HG03469 (cell line): Measurements from ENCODE around the gene SLC12A7.
"Not testable (repeated sequence)": the region's sequence is repeated elsewhere in the genome, so short reads cannot be mapped to it uniquely, and the experiment has no call there.

Source experiments
- ATAC-seq: cut with Tn5 transposase; IDR thresholded peaks from one replicate; pipeline ENCODE4 v1.9.1; 2021; ENCODE audit warnings: mild to moderate bottlenecking, moderate library complexity, moderate number of reproducible peaks; ENCODE audit not compliant: unreplicated experiment

The SLC12A7 gene

DNA sequence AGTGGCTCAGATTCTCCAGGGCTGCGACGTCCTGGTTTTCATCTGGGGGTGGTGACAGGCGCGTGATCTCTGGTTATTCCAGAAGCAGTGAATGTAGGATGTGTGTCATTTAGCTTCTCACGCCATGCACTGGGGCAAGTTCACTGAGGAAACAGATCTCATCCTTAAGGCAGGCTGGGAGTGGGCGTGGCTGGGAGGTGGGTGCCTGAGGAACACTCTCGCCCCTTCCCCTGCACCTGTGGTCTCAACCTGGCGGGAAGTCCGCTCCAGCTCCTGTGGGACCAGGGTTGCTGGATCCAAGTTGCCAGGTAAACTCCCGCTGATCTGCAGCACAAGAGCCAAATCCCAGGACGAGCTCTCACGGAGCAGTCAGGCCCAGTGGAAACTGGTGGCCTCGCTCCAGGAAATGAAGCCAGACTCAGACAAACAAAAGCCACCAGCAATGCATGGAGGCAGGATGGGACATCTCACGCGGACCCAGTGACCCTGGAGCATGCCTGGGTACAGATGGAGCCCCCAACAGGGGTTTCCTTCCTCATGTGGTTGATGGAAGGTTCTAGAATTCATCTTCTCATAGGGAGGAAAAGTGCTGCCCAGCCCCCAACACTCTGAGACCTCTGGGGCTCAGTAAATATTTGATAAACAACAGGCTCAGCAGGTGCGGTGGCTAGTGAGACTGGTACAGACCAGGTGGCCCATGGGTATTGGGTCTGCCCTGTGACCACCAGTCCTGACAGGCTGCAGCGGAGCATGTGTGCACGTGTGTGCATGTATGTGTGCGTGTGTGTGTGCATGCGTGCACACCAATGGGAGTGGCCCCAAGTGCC is 16.3 kb upstream of the SLC12A7 start:
- ATAC-seq = no peak

DNA sequence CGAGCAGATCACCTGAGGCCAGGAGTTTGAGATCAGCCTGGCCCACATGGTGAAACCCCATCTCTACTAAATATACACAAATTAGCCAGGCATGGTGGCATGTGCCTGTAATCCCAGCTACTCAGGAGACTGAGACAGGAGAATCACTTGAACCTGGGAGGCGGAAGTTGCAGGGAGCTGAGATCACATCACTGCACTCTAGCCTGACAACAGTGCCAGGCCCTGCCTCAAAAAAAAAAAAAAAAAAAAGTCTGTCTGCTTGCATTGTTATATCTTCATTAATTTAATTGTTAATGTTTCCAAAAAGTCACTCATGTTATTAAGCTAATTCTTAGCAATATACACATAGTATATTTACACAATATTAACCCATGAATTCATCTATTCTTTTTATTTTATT is 13.8 kb upstream of the SLC12A7 start:
- not testable (repeated sequence) for ATAC-seq

DNA sequence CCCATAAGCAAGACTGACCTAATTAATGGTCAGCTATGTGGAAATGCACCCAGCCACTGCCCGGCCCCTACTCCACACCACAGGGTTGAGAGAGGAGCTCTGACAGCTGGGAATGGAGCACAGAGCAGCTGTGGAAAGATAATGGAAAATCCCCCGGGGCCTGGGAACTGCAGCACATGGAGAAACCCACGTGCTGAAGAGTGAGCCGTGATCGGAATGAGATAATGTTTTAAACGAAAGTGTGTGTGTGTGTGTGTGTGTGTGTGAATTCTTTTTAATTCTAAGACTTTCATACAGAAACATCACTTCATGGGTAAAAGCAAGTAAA is 13.1 kb upstream of the SLC12A7 start:
- no peak for ATAC-seq

DNA sequence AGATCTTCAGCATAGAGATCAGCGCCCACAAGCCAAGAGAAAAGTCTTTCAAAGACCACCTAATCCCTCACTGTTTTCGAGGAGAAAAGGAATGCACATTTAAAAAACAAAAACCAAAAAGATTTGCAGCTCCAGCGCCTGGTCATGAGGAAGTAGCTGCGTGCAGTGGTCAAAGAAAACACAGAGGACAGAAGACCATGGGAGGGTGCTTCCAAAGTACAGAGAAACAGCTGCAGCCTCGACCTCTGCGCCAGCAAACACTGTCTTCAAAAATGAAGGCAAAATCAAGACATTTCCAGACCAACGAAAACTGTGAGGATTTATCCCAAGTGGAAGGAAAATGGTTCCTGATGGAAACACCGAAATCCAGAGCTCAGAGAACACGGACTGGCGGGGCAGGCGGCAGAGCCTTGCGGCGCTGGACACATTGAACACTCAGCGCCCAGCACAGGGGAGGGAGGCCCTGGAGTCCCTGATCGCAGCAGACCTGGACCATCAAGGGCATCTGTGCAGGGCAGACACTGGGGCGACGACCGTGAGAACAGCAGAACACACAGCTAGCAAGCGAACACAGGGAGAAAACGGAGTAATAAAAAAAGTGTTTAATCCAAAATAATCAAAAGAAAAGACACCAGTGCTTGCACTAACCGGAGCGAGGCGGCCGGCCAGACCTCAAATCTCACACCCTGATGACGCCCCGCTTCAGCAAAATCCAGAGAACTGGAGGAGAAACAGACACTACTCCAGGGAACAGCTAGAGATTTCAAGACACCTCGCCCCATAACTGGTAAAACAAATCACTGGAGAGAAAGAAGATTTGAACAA is 12.6 kb upstream of the SLC12A7 start:
- ATAC-seq = no peak

DNA sequence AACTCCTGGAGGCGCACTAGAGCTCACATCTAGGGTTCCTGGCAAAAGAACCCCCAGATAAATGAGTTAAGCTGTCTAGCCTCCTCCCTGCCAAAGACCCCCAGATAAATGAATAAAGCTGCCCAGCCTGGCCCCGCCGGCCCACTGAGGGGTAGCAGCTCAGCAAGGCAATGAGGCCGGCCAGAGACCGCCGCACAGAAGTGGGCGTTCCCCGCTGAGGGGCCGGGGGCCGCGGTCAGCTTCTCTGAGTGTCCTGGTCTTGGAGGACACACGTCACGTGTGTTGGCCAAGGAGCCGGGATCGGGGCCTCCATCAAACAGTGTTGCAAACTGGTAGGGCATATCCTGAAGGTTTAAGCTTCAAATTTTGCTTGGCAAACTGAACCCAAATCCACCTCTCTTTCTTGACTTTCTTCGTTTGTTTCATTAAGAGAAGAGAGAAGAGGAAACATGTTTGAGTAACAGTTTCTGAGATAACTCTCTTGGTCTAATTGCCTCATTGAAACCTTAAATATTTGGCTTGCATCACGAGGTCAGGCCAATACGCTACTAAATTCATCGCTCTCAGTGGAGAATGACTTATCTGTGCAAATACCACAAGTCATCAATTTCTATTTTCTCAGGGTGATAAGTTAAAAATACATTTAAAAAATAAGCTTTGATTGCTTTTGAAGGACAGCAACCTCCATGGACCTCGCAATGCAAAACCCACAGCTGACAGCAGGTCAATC is 11.7 kb upstream of the SLC12A7 start:
- ATAC-seq = no peak

DNA sequence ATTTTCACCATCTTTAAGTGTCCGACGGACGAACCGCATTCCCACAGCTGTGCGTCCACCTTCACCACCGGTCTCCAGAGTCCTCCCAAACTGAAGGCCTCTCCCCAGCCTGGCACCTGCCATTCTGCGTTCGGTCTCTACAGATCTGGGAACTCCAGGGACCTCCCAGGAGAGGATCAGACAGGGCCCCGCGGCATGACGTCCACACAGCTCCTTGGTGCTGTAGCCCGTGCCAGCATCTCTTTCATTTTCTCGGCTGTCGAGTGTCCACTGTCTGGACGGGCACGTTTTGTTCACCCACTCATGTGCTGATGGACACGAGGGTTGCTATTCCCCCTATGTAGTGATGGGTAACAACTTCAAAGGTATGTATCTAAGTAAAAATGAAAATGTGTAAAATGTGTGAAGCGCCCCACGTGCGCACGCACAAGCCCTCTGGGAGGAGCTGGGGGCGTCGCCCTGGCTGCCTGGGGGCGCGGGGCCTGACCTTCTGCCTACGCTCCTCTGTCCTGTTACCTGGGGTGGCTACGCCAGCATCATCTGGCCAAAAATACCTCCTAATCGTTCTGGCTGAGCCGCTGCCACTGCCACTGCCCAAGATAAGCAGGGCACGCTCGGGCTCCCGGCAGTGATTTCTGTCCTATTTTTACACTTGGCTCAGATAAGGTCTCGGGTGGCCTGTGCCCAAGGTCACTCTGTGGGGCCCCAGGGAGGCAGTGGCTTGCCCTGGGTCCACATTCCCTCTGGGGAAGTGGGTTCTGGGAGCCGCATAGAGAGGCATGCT is 10.8 kb upstream of the SLC12A7 start:
- no peak for ATAC-seq

DNA sequence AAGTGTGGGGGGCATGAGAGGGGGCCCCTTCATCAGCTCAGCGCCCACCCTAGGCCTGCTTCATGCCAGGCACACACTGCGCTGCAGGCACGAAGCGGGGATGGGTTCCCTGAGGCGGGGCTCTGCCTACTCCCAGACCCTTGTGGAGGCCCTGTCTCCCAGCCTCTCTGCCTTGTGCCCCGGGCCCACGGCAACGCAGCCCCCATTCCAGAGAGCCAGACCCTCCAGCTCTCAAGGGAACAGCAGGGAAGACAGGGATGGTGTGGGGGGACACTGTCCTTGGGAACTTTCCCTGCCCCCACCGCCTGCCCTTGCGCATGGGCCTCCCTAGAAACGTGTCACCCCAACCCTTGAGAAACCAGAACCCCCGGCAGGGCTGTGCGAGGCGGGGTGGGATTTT is 10.0 kb upstream of the SLC12A7 start:
- ATAC-seq = no peak

DNA sequence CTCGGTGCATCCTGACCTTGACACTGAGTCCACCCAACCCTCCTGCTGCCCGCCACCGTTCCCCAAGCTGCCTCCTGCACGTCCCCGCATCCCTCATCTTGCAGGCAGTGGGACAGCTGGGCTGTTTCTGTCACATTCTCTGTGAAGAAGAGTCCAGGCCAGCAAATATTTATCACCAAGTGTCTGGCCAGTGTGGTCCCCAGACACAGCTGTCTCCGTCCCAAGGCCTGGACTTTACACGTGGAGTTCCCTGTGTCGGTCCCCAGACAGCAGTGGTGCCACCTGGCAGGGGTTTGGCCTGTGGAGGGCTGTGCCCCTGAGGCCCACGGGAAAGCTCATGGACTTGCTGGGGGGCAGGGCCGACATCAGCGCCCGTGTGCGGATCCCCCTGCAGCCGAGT is 9.2 kb upstream of the SLC12A7 start:
- no peak for ATAC-seq

DNA sequence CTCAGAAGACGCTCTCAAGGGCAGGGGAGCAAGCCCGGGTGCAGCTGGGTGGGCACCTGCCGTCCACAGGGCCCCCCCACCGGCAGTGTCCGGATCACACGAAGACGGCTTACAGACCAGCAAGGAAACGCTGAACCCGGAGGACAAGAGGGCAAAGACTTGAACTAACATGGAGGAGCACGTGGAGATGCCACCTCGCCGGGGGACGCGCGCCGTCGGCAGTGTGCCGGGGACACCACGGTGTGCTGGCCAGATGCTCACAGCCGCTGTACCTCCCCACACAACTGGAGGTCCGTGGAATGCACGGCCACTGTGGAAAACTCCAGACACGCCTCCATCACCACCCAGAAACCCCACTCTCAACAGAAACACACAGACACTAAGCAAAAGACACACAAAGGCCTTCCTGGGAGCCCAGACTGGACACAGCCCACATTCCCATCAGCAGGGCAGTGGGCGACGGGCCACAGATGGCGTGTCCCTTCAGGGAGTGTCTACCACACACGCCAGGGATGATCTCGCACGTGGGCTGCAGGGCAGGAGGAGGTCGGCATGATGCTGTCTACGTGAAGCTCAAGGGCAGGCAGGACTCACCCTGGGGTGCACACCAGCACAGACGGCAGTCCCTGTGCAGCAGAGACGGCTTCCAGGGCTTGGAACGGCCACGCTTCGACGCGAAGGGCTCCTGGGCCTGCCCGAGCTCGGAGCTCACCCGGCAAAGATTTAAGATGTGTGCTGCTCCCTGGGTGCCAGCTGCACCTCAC is 8.6 kb upstream of the SLC12A7 start:
- ATAC-seq = no peak

DNA sequence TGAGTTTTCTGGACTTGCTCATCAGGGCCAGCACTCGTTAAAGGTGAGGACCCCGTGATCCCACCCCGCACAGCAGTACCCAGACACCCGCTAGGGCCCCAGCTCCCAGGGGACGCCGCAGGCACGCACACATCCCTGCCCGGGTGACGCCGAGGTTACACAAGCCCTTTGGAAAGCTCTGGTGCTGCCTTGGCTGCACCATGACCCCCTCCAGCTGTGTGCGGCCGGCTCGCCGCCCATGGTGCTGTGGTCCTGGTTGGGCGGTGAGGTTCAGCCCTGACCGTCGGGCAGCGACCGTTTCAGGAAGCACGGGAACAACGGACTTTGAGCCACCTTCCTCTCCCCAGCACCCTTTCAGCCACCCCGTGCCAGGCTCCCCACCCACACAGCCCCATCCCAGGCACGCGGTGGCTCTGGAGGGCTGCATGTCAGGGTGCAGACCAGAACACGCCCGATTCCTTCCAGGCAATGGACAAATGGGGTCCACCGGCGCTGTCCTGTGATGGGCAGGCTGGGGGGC is 7.5 kb upstream of the SLC12A7 start:
- ATAC-seq = no peak

DNA sequence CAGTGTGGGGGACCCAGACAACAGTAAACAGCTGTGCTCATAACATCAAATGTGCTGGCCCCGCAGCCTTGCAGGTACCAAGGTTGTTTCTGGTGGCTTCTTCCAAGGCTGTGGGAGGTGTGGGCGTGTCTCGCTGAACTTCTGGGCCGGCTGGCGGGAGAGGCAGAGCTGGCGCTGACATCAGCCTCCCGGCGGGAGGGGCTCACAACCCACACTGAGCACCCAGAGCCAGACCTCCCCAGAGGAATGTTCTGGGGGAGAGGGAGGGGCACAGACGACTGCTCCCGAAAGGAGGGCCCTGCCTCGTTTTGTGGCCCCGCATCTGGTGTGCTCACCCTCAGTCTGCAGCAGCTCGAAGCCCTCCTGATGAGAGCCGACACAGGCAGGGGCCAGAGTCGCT is 6.9 kb upstream of the SLC12A7 start:
- no peak for ATAC-seq

DNA sequence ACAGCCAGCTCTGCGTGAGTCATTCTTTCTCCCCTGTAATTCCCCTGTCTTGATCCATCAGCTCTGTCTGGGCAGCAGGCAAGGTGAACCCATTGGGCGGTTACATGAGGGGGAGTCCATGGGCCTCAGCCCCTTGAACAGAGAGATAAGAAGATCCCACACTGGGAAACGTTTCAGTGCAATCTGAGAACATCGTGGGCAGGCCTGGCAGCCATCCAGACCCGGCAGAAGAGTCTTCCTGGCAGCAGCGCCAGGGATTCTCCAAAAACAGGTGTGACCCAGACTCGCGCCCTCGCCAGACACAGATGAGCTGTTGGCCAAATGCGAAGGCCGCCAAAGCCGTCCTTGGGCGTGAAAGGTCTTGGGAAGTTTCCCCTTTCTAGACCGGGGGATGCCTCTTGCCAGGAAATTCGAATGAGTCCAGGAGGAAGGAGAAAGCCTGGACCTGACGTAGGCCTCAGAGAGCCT is 6.4 kb upstream of the SLC12A7 start:
- no peak for ATAC-seq

DNA sequence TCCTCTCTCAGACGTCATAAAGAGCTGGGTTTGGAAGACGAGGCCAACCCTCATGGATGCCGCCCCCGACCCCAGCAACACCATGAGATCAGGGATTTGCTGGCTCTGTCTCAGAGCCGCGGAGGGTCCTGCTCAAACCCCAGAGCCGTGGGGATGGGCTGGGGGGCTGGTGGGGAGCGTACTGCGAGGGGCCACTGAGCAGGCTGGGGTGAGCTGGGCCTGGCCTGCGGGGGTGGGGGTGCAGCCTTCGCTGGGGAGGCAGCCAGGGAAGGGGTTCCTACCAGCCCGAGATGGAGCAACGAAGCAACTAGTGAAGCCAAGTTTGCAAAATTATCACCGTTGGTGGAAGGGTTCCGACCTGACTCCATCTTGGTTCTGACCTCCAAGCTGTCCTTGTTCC is 5.1 kb upstream of the SLC12A7 start:
- ATAC-seq = no peak

DNA sequence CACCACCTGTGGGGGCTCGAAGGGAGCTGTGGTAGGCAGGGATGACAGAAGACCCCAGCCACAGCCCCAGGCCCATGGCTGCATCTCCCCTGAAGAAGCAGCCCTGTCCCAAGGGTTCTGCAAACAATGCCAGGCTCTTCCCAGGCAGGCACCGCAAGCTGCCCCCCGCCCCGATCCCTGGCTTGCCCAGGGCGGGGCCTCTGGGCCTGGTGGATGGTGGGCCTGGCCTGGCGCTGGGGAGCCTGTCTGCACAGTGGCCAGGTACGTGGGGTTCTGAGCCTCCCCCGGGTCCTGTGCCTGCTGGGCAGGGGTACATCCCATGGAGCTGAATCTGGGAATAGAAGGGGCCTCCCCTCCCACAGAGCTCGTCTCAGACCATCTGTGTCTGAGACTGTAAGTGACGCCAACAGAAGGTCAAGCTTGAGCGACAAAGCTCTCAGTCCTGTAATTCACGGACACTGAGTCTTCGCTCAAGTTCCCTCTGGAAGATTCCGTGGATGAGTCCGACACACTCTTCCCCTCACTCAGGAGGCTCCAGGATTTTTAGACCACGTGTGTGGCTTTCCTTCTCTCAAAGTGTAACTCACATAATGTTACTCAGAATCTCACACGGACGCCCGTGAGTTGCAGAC is 4.4 kb upstream of the SLC12A7 start:
- ATAC-seq = no peak

DNA sequence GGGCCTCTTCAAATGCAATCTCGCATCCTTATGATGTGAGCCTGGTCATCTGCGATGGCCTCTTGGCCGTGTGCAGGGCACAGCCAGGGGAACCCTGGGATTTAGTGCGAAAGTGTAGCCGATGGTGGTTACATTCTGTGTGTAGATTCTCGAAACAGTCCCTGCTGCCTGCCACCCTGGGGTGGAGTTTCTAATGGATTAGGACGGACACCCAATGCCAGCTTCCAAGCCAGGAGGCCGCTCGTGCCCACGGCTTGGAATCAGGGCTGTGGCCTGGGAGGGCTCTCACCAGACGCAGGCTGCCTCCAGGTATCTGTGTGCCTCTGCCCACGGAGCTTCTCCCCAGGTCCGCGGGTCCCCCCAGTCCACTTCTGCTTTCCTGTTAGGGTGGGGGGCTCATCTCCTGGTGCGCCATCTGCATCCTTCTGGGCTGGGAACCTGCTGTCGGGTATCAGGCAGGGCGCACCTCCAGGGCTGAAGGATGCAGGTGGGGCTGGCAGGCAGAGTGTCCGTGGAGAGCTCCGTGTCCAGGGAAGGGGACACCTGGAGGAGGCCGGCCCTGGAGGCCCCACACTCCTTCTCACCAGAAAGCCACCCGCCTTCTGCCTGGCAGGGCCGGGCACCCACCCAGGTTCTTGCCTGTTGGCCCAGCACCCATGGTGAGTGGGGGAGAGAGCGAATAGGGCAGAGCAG is 3.4 kb upstream of the SLC12A7 start:
- ATAC-seq = no peak

DNA sequence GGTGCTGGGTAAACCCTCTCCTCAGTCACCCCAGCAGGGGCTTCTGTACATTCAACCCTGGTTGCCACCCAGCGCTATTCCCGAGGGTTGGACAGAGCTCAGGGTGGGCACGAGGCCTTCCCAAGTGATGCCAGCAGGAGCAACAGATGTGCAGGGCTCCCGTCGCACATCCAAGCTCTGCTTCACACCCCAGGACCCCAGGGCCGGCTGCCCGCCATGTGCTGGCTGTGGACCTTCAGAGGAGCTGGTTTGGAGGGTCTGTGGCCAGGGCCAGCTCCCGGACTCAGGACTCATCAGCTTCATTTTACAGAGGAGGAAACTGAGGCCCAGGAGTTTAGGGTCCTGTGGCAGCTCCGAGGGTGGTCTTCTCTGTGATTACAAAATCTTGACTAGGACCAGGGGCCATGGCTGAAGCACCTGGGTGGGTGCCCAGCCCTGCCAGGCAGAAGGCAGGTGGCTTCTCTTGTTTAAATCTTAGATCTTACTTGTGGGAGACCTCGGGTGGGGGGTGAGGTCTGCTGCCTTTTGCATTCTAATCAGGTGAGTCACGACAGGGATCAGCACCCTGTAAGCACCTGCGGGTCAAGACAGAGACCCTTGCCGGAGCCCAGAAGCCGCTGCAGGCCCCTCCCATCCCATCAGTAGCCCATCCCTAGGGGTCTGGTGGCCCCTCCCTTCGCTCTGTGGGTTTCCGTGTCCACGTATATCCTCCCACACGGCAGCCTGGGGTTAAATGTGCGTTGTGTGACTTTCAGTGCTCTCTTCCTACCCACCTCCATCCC is 2.1 kb upstream of the SLC12A7 start:
- ATAC-seq = no peak

DNA sequence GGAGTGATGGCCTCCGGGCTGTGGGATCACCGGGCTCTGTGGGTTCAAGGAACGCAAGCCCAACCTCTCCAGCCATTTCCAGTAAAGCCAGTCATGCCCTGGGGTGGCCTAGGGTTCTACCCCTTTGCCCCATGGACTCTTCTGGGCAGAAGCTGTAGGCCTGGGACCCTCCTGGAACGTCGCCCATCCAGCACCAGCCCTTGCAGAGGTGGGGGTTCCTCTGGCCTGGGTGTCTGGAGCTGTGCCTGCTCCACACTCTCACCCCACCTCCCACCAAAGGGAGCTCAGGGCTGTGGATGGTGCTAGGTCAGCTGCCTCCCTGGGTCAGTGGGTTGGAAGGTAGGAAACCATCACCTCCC is 1.4 kb upstream of the SLC12A7 start:
- no peak for ATAC-seq
